SHP77 treated with DMSO at 0.1 percent for 48 hours (cell line): Measurements from ENCODE around the gene DLG1.

ENCODE experiments used
- DNase-seq: peaks from one replicate; lab custom pipeline; 2025; lab: John Stamatoyannopoulos, UW

DLG1 gene

GRCh38 chr3:197298341-197298944, at the start of gene DLG1:
Gene DLG1, minus strand, starts transcription at chr3:197298612. Its CDS starts 1,408 bp downstream, at chr3:197297204.
- peak; percentile 20 for DNase-seq

DNA sequence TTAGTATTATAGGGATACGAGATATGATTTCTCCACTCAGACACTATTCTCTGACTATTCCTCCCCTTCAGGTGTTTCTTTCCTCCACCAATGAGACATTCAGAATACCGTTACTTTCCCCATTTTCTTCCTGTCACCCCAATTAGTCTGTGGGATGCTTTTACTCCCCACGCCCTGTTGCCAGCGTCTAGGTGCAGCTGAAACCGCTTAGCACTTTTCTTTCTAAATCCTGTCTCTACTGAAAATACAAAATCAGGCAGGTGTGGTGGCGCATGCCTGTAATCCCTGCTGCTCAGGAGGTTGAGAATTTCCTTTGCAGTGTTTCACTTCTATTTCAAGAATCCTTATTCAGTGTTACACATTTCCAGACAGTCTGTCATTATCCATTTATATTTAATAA, 49.6 kb upstream of the DLG1 start:
- no peak for DNase-seq

GRCh38 chr3:197345390-197345789, 47.0 kb upstream of the DLG1 start:
- DNase-seq, result no peak

DNA sequence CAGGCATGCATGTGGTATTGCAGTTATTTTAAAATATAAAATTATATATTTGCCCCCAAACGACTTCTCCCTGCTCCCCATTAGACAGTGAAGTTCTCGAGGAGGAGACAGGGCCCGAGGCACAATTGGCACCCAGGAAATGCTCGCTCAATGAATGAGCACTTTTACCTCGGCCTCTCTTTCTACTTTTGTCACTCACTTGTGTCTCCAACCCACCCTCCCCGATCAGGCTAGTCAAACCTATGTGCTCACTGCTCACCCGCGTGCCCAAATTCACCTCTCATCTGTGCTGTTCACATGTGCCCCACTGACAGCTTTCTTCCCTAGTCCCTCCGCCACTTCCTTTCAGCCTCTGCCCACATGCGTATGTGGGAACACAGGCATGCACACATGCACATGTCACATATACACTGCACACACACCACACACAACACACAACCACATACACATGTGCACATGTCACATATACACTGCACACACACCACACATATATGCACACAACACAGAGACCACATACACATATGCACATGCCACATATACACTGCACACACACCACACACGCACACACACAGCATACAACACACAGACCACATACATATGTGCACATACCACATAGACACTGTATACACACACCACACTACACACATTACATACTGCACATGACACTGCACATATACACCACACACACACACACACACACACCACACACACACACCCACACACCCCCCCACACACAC, 46.3 kb upstream of the DLG1 start:
- DNase-seq, result no peak

DNA sequence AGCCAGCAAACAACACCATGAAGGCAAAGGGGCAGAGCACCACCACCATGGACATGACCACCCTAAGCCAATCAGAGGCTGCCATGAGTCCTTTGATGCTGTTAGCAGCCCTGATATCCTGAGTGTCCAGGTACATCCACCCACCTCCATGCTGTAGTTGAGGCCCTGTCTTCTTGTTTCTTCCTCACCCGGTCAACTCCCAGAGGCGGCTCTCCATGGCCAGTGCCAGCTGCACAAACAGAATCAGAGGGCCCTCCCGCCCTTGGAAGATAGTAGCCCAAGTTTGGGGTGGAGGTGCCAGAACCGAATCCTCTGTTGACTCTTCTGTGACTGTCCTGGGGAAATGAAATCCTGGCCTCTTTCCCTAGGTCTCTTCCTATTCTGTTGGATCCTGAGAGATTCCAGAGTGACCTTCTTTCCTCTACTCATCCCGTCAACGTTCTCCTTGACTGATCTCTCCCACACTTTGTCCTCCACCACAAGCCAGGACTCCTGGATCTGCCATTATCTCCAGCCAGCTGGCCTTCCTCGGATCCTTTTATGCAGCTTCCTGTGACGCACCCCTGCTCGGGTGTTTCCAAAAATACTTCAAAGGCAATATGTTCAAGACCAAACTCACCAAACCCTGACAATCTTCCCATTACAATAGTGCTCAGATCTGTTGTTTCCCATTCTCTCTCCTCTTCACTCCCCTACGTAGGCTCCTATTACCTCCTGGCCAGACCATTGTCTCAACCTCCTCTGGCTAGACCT, 45.4 kb upstream of the DLG1 start:
- DNase-seq, result no peak

GRCh38 chr3:197343111-197343510, 44.7 kb upstream of the DLG1 start:
- DNase-seq, result no peak

GRCh38 chr3:197340521-197340871, 42.1 kb upstream of the DLG1 start:
- no peak for DNase-seq

DNA sequence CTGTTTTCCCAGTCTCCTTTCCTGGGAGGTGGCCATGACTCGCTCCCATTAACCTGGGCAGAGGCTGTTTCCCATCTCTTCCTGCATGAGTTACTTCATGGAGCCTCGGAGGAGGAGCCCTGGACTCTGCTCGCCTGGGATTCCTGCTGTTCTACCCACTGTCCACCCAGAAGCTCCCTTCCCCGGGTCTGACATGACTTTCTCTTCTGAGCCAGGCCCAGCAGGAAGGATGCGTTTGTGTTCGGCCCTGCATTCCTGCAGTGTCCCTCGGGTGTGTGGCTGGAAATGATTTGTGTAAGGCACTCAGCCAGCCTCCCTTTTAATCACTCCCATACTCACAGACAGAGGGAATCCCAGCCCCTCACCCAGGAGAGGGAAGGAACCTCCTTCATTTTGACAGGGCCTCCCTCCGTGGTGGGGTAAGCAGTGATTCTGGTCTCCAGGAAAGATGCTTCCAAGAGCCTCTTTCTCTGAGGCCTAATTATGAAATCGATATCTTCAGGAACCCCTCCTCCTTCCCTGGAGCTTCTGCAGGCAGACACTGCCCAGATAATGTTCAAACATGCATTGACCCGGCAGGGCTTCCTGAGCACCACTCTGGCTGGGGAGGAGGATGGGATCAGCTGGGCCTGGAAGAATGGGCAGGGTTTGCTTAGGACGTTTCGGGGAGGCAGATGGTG, 41.6 kb upstream of the DLG1 start:
- no peak for DNase-seq

- DNase-seq, result no peak
Observed at GRCh38 chr3:197338586-197338985, 40.2 kb upstream of the DLG1 start.

DNA sequence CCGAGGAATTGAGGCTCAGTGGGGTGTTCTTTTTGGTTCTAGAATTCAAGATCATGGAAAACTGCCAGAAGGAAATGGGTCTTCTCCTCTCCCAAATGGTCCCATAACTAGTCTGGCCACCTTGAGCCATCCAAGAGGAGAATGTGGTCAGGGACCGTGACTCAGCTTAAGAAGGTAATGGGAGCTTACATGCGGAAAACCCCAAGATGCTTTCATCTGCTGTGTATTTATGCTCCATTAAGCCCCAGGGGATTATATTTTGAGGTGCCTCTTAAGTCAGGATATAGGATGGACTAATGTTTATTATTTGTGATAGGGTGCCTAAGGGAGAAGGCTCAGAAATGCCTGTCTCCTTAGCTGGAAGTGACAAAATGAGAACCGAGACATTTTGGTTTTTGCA, 39.2 kb upstream of the DLG1 start:
- DNase-seq, result no peak

GRCh38 chr3:197337214-197337613, 38.8 kb upstream of the DLG1 start:
- no peak for DNase-seq

- DNase-seq, result no peak
Observed at GRCh38 chr3:197336348-197336747, 37.9 kb upstream of the DLG1 start.

DNA sequence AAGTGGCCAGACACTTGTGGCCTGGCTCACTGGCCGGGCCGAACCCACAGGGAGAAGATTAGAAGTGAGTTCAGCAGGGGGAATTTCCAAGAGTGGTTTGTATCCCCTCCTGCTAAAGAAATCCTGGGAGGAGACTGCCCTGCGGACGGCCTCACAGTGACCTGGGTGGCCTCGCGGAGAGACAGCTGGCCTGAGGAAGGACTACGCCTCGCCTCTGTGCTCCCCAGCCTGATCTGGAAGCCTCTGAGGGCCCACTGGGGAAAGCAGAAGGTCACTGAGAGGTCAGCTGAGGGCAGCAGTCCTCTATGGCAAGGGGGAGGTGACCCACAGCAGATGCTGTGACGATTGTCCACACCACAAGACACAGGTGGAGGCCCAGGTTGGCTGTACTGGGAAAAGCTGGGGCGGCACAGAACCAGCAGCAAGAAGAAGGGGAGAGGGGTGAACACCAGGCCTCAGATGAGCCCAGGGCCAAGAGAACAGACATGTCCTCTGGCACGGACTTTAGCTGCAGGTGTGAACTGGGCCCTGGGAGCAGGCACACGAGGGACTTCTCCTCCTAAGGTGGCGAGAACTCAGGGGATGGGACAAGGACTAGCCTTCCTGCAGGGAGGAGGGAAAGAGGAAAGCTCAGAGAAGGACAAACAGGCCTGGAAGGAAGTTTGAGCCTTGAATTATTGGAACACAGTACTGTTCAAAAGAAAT, 37.2 kb upstream of the DLG1 start:
- no peak for DNase-seq

DNA sequence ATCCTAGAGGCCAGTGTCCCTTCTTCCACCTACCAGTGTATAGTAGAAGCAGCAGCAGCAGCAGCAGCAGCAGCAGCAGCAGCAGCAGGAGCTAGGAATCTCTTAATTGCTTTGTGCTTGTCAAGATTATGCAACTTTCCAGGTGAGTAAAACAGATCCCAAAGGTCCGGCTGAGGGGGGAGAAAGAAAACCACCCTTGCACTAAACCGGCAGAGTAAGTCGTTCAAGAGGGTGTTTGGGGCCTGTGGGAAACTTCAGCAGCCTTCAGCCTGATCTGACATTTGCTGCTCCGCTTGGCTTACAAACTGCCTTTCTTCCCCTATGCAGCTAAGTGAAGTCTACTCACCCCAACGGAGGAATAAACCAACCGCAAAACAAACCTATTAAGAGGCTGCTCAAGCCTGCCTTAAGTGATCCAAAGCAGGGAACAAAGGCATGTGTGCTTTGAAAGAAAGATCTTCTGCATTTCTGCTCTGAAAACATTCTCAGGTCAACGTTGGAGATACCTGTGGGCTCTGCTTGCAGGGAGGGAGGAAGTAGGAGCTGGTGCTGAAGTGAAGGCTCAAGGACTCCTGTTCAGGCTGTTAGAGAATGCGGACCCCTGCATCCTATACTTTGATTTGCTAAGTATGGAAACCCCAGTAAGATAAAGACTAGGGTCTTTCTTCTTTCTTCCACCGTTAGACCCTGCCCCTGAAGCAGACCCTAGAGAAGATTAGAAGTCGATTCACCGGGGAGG, 35.7 kb upstream of the DLG1 start:
- no peak for DNase-seq

DNA sequence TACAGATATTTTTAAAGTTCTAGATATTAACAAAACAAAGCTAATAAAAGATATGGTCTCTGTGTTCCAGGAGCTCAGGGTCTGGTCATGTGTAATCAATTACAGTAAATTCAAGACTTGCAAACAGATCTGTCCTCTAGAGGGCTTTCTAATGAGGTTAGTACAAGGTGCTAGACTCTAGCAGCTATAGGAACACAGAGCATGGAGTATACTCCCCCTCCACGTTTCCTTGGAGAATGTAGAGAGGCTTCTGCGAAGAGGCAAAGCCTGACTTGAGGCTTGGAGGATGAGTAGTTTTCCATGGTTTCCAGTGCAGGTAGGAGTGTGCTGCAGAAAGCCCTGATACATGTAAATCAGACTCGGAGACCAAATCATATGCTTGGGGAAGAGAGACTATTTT, 32.7 kb upstream of the DLG1 start:
- no peak for DNase-seq

DNA sequence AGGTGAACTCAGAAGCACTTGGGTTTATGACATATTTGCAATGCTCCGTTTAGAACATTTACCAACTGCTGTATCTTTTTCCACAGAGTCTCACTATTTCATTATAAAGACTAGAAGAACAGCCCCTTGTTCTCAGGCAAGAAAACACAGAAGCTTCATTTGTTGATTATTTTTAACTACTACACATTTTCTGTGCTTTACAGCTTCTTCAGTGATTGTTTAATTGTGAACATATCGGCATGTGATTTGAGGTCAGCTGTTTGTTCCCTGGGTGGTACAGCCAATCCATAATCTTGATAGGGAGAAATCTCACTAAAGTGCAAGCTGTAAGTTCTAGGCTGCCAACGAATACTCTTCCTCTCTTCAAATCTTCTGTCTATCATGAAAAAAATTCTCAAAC, 31.0 kb upstream of the DLG1 start:
- no peak for DNase-seq

GRCh38 chr3:197328198-197328597, 29.8 kb upstream of the DLG1 start:
- no peak for DNase-seq

DNA sequence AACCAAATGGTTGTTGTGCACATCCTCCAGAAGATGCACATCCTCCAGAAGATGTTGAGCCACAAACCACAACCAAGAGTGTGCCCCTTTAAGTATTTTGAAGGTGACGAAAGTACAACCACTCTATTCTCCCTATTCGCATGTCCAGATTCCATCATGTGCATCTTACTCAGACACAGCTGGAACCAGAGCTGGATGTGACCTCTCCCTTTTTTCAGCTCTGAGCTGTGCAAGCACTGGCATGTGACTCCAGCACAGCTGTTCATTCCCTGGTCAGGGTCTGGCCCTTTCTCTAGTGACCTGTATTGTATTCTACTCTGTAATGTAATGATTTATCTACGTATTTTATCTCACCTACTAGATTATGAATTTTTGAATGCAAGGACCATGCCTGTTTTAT, 29.3 kb upstream of the DLG1 start:
- no peak for DNase-seq

- no peak for DNase-seq
Observed at GRCh38 chr3:197325773-197326172, 27.4 kb upstream of the DLG1 start.

- no peak for DNase-seq
Observed at GRCh38 chr3:197322149-197322548, 23.7 kb upstream of the DLG1 start.

GRCh38 chr3:197320582-197320981, 22.2 kb upstream of the DLG1 start:
- DNase-seq, result no peak
